ENCODE results near the gene HES4.

The HES4 gene

GRCh38 chr1:1042835-1043234 lies 42.9 kb upstream of the HES4 start:
- WGBS (ENCODE audit: insufficient coverage, insufficient read length): no CpG with 5 or more reads among the region's 10 CpGs
- H3K36me3 ChIP-seq (ENCODE audit: control insufficient read depth, insufficient read depth, low read length): peaks cover 54% of the 10 kb centered on the region
- no peak overlapping the region for H3K4me3 ChIP-seq (ENCODE audit: low read length)

GRCh38 chr1:1041873-1042272 lies 42.0 kb upstream of the HES4 start:
- no CpG with 5 or more reads among the region's 25 CpGs for whole genome bisulfite sequencing (ENCODE audit: insufficient coverage, insufficient read length)
- Histone ChIP-seq H3K27me3 (ENCODE audit: control insufficient read depth, insufficient read depth, low read length) (no peaks in the 10 kb centered on the region), H3K4me1 (ENCODE audit: control insufficient read depth, insufficient read depth, low read length) (peaks cover 2% of the 10 kb centered on the region), H3K4me3 (ENCODE audit: low read length) (no peak overlapping the region), H3K9me3 (ENCODE audit: control insufficient read depth, insufficient read depth, low read length) (no peaks in the 10 kb centered on the region), H3K36me3 (ENCODE audit: control insufficient read depth, insufficient read depth, low read length) (peaks cover 46% of the 10 kb centered on the region), H3K27ac (ENCODE audit: low read length) (no peak overlapping the region)
- DNase-seq (ENCODE audit: low read depth, low spot score): no peak

More at GRCh38 chr1:1042835-1043234, 42.9 kb upstream of the HES4 start:
- Histone ChIP-seq H3K27ac (ENCODE audit: low read length) (no peak overlapping the region), H3K9me3 (ENCODE audit: control insufficient read depth, insufficient read depth, low read length) (no peaks in the 10 kb centered on the region), H3K27me3 (ENCODE audit: control insufficient read depth, insufficient read depth, low read length) (no peaks in the 10 kb centered on the region), H3K4me1 (ENCODE audit: control insufficient read depth, insufficient read depth, low read length) (peaks cover 2% of the 10 kb centered on the region)
- DNase-seq (ENCODE audit: low read depth, low spot score): no peak

GRCh38 chr1:1041092-1041523 lies 41.2 kb upstream of the HES4 start:
- Histone ChIP-seq H3K9me3 (ENCODE audit: control insufficient read depth, insufficient read depth, low read length) (no peaks in the 10 kb centered on the region), H3K4me3 (ENCODE audit: low read length) (peak overlapping the region; percentile 5; the same call in 1 of the 2 replicates), H3K27me3 (ENCODE audit: control insufficient read depth, insufficient read depth, low read length) (no peaks in the 10 kb centered on the region), H3K4me1 (ENCODE audit: control insufficient read depth, insufficient read depth, low read length) (peaks cover 2% of the 10 kb centered on the region), H3K27ac (ENCODE audit: low read length) (no peak overlapping the region), H3K36me3 (ENCODE audit: control insufficient read depth, insufficient read depth, low read length) (peaks cover 38% of the 10 kb centered on the region)
- no peak for DNase-seq (ENCODE audit: low read depth, low spot score)
- WGBS (ENCODE audit: insufficient coverage, insufficient read length): no CpG with 5 or more reads among the region's 60 CpGs

- Histone ChIP-seq H3K4me3 (ENCODE audit: low read length) (peak overlapping the region; percentile 12; the same call in 1 of the 2 replicates), H3K36me3 (ENCODE audit: control insufficient read depth, insufficient read depth, low read length) (peaks cover 33% of the 10 kb centered on the region), H3K27ac (ENCODE audit: low read length) (no peak overlapping the region)
These were observed 40.4 kb upstream of the HES4 start for GRCh38 chr1:1040004-1040991.

GRCh38 chr1:1039145-1039910 lies 39.4 kb upstream of the HES4 start:
- Histone ChIP-seq H3K27me3 (ENCODE audit: control insufficient read depth, insufficient read depth, low read length) (no peaks in the 10 kb centered on the region), H3K27ac (ENCODE audit: low read length) (no peak overlapping the region), H3K36me3 (ENCODE audit: control insufficient read depth, insufficient read depth, low read length) (peaks cover 26% of the 10 kb centered on the region), H3K4me1 (ENCODE audit: control insufficient read depth, insufficient read depth, low read length) (peaks cover 3% of the 10 kb centered on the region), H3K4me3 (ENCODE audit: low read length) (no peak overlapping the region), H3K9me3 (ENCODE audit: control insufficient read depth, insufficient read depth, low read length) (no peaks in the 10 kb centered on the region)
- WGBS (ENCODE audit: insufficient coverage, insufficient read length): no CpG with 5 or more reads among the region's 17 CpGs
- DNase-seq (ENCODE audit: low read depth, low spot score): no peak

More at GRCh38 chr1:1040004-1040991, 40.4 kb upstream of the HES4 start:
- Histone ChIP-seq H3K4me1 (ENCODE audit: control insufficient read depth, insufficient read depth, low read length) (peaks cover 2% of the 10 kb centered on the region), H3K27me3 (ENCODE audit: control insufficient read depth, insufficient read depth, low read length) (no peaks in the 10 kb centered on the region), H3K9me3 (ENCODE audit: control insufficient read depth, insufficient read depth, low read length) (no peaks in the 10 kb centered on the region)
- DNase-seq (ENCODE audit: low read depth, low spot score): no peak
- no CpG with 5 or more reads among the region's 99 CpGs for WGBS (ENCODE audit: insufficient coverage, insufficient read length)

GRCh38 chr1:1038694-1039093 lies 38.8 kb upstream of the HES4 start:
- peaks cover 20% of the 10 kb centered on the region for H3K36me3 ChIP-seq (ENCODE audit: control insufficient read depth, insufficient read depth, low read length)
- no peaks in the 10 kb centered on the region for H3K9me3 ChIP-seq (ENCODE audit: control insufficient read depth, insufficient read depth, low read length)
- H3K4me3 ChIP-seq (ENCODE audit: low read length): no peak overlapping the region
- no peak for DNase-seq (ENCODE audit: low read depth, low spot score)
- no CpG with 5 or more reads among the region's 6 CpGs for WGBS (ENCODE audit: insufficient coverage, insufficient read length)
- peaks cover 3% of the 10 kb centered on the region for H3K4me1 ChIP-seq (ENCODE audit: control insufficient read depth, insufficient read depth, low read length)
- H3K27me3 ChIP-seq (ENCODE audit: control insufficient read depth, insufficient read depth, low read length): no peaks in the 10 kb centered on the region
- H3K27ac ChIP-seq (ENCODE audit: low read length): no peak overlapping the region

GRCh38 chr1:1037366-1038327 lies 37.8 kb upstream of the HES4 start:
- no peak for DNase-seq (ENCODE audit: low read depth, low spot score)
- no peak overlapping the region for H3K4me3 ChIP-seq (ENCODE audit: low read length)
- peaks cover 3% of the 10 kb centered on the region for H3K4me1 ChIP-seq (ENCODE audit: control insufficient read depth, insufficient read depth, low read length)
- no peak overlapping the region for H3K27ac ChIP-seq (ENCODE audit: low read length)
- no peaks in the 10 kb centered on the region for H3K27me3 ChIP-seq (ENCODE audit: control insufficient read depth, insufficient read depth, low read length)
- no peaks in the 10 kb centered on the region for H3K9me3 ChIP-seq (ENCODE audit: control insufficient read depth, insufficient read depth, low read length)
- peaks cover 12% of the 10 kb centered on the region; the same call in 1 of the 2 replicates for H3K36me3 ChIP-seq (ENCODE audit: control insufficient read depth, insufficient read depth, low read length)
- no CpG with 5 or more reads among the region's 30 CpGs for WGBS (ENCODE audit: insufficient coverage, insufficient read length)

- no peaks in the 10 kb centered on the region for H3K27me3 ChIP-seq (ENCODE audit: control insufficient read depth, insufficient read depth, low read length)
- no peak for DNase-seq (ENCODE audit: low read depth, low spot score)
- H3K36me3 ChIP-seq (ENCODE audit: control insufficient read depth, insufficient read depth, low read length): peaks cover 5% of the 10 kb centered on the region; the same call in 1 of the 2 replicates
- no peak overlapping the region for H3K4me3 ChIP-seq (ENCODE audit: low read length)
- peaks cover 9% of the 10 kb centered on the region for H3K4me1 ChIP-seq (ENCODE audit: control insufficient read depth, insufficient read depth, low read length)
- WGBS (ENCODE audit: insufficient coverage, insufficient read length): no CpG with 5 or more reads among the region's 19 CpGs
- no peaks in the 10 kb centered on the region for H3K9me3 ChIP-seq (ENCODE audit: control insufficient read depth, insufficient read depth, low read length)
- H3K27ac ChIP-seq (ENCODE audit: low read length): no peak overlapping the region
These were observed 35.5 kb upstream of the HES4 start for GRCh38 chr1:1035291-1035943.

- peaks cover 8% of the 10 kb centered on the region for H3K4me1 ChIP-seq (ENCODE audit: control insufficient read depth, insufficient read depth, low read length)
- no peaks in the 10 kb centered on the region for H3K27me3 ChIP-seq (ENCODE audit: control insufficient read depth, insufficient read depth, low read length)
- no peak overlapping the region for H3K27ac ChIP-seq (ENCODE audit: low read length)
- no peak for DNase-seq (ENCODE audit: low read depth, low spot score)
- WGBS (ENCODE audit: insufficient coverage, insufficient read length): no CpG with 5 or more reads among the region's 30 CpGs
- peak overlapping the region; percentile 58; the same call in 1 of the 2 replicates for H3K4me3 ChIP-seq (ENCODE audit: low read length)
- H3K36me3 ChIP-seq (ENCODE audit: control insufficient read depth, insufficient read depth, low read length): peaks cover 5% of the 10 kb centered on the region; the same call in 1 of the 2 replicates
- no peaks in the 10 kb centered on the region for H3K9me3 ChIP-seq (ENCODE audit: control insufficient read depth, insufficient read depth, low read length)
These were observed 34.5 kb upstream of the HES4 start for GRCh38 chr1:1034439-1034781.
